ENCODE data around the gene MEX3B. TPM values are rescaled to one million over a fixed set of nuclear protein-coding genes. Genes with fewer than 3 reads are reported as not detected.
A peak's percentile ranks its signal among the peaks of the same experiment; 100 is the strongest.
"Not testable (repeated sequence)": the region's sequence is repeated elsewhere in the genome, so short reads cannot be mapped to it uniquely, and the experiment has no call there.

Gene MEX3B
- total RNA-seq, 5 donors from 2014 or later (not counting 1 experiment from before 2014, with no cell fraction given), result 1.5 to 2.8 (median 1.6) TPM

DNA sequence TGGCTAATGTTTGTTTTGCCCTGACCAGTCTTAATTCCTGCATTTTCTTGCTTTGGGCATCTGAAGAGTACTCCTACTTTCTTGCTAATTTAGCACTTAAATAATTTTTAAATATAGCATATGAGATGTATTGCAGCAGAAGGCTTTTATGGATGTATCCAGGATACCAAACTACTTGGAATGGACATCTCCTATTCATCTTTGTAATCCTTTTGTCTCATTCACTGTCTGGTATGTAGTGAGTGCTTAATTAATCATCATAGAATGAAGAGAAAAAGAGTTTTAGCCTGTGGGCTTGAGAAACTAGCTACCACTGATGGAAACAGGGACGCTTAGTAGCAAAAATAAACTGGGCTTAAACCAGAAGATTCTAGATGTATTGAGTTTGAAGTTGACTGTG lies 40.6 kb downstream of the MEX3B start:
- WGBS (ENCODE audit: insufficient coverage), result 83% methylated on average over 1 of the region's 1 CpG
- peaks cover 14 to 16% of the 10 kb centered on the region in 2 donors for H3K27me3 Mint-ChIP-seq
- H3K27ac Mint-ChIP-seq, result no peak overlapping the region
- H3K27ac ChIP-seq (ENCODE audit: low read length), result no peak overlapping the region
- no peaks in the 10 kb centered on the region for H3K9me3 ChIP-seq
- H3K9me3 Mint-ChIP-seq, result peaks cover 0 to 6% (median 4%) of the 10 kb centered on the region in 3 donors
- no peak overlapping the region for H3K4me3 Mint-ChIP-seq
- ChIA-PET POLR2A (no interaction called here), CTCF (no interaction called here)
- H3K27me3 ChIP-seq (replicated peaks in 1 of 2; ENCODE audit: control insufficient read depth in 2 of 2, extremely low read depth in 1 of 2, insufficient read depth in 2 of 2, low read length in 1 of 2), result peaks cover 0 to 16% of the 10 kb centered on the region in 2 experiments
- no peak overlapping the region for H3K4me3 ChIP-seq (ENCODE audit: control insufficient read depth in 1 of 2, extremely low read depth in 1 of 2, low read length in 1 of 2)
- ATAC-seq (replicated peaks in 1 of 4), result no peak
- no peaks in the 10 kb centered on the region for H3K36me3 ChIP-seq (ENCODE audit: control insufficient read depth in 2 of 2, extremely low read depth in 1 of 2, insufficient read depth in 1 of 2, low read length in 1 of 2)
- no peak for DNase-seq
- H3K4me1 Mint-ChIP-seq, result no peaks in the 10 kb centered on the region
- no peaks in the 10 kb centered on the region for H3K36me3 Mint-ChIP-seq
- no peaks in the 10 kb centered on the region for H3K4me1 ChIP-seq (ENCODE audit: control insufficient read depth in 1 of 2, extremely low read depth in 1 of 2, insufficient read depth in 2 of 2, low read length in 2 of 2)

DNA sequence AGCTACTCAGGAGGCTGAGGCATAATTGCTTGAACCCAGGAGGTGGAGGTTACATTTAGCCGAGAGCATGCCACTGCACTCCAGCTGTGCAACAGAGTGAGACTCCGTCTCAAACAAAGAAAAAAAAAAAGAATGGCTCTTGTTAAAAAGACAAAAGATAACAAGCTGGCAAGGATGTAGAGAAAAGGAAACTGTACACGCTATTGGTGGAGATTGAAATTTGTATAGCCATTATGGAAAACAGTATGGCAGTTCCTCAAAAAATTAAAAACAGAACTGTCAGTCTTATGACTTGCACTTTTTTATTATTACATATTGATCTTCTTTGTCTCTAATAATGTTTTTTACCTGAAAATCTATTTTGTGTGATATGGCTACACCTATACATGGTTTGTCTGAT lies 41.9 kb downstream of the MEX3B start:
- Histone ChIP-seq H3K36me3 (ENCODE audit: control insufficient read depth in 2 of 2, extremely low read depth in 1 of 2, insufficient read depth in 1 of 2, low read length in 1 of 2) (no peaks in the 10 kb centered on the region), H3K27ac (ENCODE audit: low read length) (no peak overlapping the region), H3K4me1 (ENCODE audit: control insufficient read depth in 1 of 2, extremely low read depth in 1 of 2, insufficient read depth in 2 of 2, low read length in 2 of 2) (no peaks in the 10 kb centered on the region), H3K9me3 (no peaks in the 10 kb centered on the region), H3K4me3 (ENCODE audit: control insufficient read depth in 1 of 2, extremely low read depth in 1 of 2, low read length in 1 of 2) (no peak overlapping the region), H3K27me3 (replicated peaks in 1 of 2; ENCODE audit: control insufficient read depth in 2 of 2, extremely low read depth in 1 of 2, insufficient read depth in 2 of 2, low read length in 1 of 2) (peaks cover 0 to 16% of the 10 kb centered on the region in 2 experiments)
- peaks cover 5 to 7% of the 10 kb centered on the region in 2 donors for H3K27me3 Mint-ChIP-seq
- no peak for ATAC-seq (replicated peaks in 1 of 4)
- H3K27ac Mint-ChIP-seq, result no peak overlapping the region
- no peak overlapping the region for H3K4me3 Mint-ChIP-seq
- POLR2A ChIA-PET, result no interaction called here
- no peak for DNase-seq
- peaks cover 0 to 6% (median 4%) of the 10 kb centered on the region in 3 donors for H3K9me3 Mint-ChIP-seq
- CTCF ChIA-PET, result no interaction called here
- H3K4me1 Mint-ChIP-seq, result no peaks in the 10 kb centered on the region
- no peaks in the 10 kb centered on the region for H3K36me3 Mint-ChIP-seq
- 89% methylated on average over 1 of the region's 3 CpGs for WGBS (ENCODE audit: insufficient coverage)

DNA sequence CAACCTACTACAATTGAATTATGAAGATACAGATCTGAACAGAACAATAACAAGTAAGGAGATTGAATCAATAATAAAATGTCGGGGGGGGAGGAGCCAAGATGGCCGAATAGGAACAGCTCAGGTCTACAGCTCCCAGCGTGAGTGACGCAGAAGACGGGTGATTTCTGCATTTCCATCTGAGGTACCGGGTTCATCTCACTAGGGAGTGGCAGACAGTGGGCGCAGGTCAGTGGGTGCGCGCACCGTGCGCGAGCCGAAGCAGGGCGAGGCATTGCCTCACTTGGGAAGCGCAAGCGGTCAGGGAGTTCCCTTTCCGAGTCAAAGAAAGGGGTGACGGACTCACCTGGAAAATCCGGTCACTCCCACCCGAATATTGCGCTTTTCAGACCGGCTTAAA lies 50.7 kb downstream of the MEX3B start:
- H3K36me3 ChIP-seq (ENCODE audit: control insufficient read depth in 2 of 2, extremely low read depth in 1 of 2, insufficient read depth in 1 of 2, low read length in 1 of 2); H3K27me3 ChIP-seq (replicated peaks in 1 of 2; ENCODE audit: control insufficient read depth in 2 of 2, extremely low read depth in 1 of 2, insufficient read depth in 2 of 2, low read length in 1 of 2); POLR2A ChIA-PET; CTCF ChIA-PET; H3K36me3 Mint-ChIP-seq; H3K9me3 ChIP-seq; H3K4me1 Mint-ChIP-seq; H3K27me3 Mint-ChIP-seq; H3K4me3 ChIP-seq (ENCODE audit: control insufficient read depth in 1 of 2, extremely low read depth in 1 of 2, low read length in 1 of 2); ATAC-seq (replicated peaks in 1 of 4); H3K27ac ChIP-seq (ENCODE audit: low read length); H3K4me1 ChIP-seq (ENCODE audit: control insufficient read depth in 1 of 2, extremely low read depth in 1 of 2, insufficient read depth in 2 of 2, low read length in 2 of 2): not testable (repeated sequence)
- DNase-seq, result peak in 2 of 35 experiments; percentile 11 to 30
- Mint-ChIP-seq H3K27ac (peak overlapping the region in 1 of 2 donors; percentile 41), H3K4me3 (peak overlapping the region in 1 of 3 donors; percentile 69), H3K9me3 (peaks cover 11 to 25% (median 16%) of the 10 kb centered on the region in 3 donors)
- 82% methylated on average over 6 of the region's 22 CpGs for WGBS (ENCODE audit: insufficient coverage)

DNA sequence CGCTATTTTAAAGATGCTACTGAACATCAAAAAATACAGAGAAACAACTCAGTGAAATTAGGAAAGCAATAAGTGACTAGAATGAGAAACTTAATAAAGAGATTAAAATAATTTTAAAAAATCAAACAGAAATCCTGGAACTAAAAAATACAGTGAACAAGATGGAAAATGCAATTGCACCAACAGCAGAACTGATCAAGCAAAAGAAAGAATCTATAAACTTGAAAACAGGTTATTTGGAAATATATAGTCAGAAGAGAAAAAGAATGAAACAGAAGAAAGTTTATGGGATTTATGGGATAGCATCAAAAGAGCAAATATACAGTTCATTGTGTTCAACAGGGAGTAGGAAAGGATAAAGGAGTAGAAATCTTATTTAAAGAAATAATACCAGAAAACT lies 53.3 kb downstream of the MEX3B start:
- Histone ChIP-seq H3K36me3 (ENCODE audit: control insufficient read depth in 2 of 2, extremely low read depth in 1 of 2, insufficient read depth in 1 of 2, low read length in 1 of 2) (no peaks in the 10 kb centered on the region), H3K27me3 (replicated peaks in 1 of 2; ENCODE audit: control insufficient read depth in 2 of 2, extremely low read depth in 1 of 2, insufficient read depth in 2 of 2, low read length in 1 of 2) (peaks cover 0 to 5% of the 10 kb centered on the region in 2 experiments), H3K4me3 (ENCODE audit: control insufficient read depth in 1 of 2, extremely low read depth in 1 of 2, low read length in 1 of 2) (no peak overlapping the region), H3K9me3 (peaks cover 6% of the 10 kb centered on the region), H3K27ac (ENCODE audit: low read length) (no peak overlapping the region), H3K4me1 (ENCODE audit: control insufficient read depth in 1 of 2, extremely low read depth in 1 of 2, insufficient read depth in 2 of 2, low read length in 2 of 2) (no peaks in the 10 kb centered on the region)
- Mint-ChIP-seq H3K36me3 (peaks cover 3% of the 10 kb centered on the region), H3K9me3 (peaks cover 11 to 25% (median 16%) of the 10 kb centered on the region in 3 donors), H3K27ac (no peak overlapping the region), H3K27me3 (peaks cover 6 to 14% of the 10 kb centered on the region in 2 donors), H3K4me3 (no peak overlapping the region), H3K4me1 (no peaks in the 10 kb centered on the region)
- ChIA-PET CTCF (no interaction called here), POLR2A (no interaction called here)
- no CpG with 5 or more reads among the region's 1 CpG for WGBS (ENCODE audit: insufficient coverage)
- DNase-seq (no peak), ATAC-seq (replicated peaks in 1 of 4) (no peak)

Other genes with a start within 250 kb of the MEX3B start
- 10 to 100 TPM; 16.5 to 22.0 (median 20.1) TPM for gene EFL1, start 216.7 kb upstream of the MEX3B start, total RNA-seq
- 10 to 100 TPM in 1 of 5 donors, 1 to 10 TPM in 3, under 1 TPM in 1; 0.56 to 19.6 (median 2.1) TPM for gene SAXO2, start 216.8 kb upstream of the MEX3B start, total RNA-seq